Dendritic cell treated with granulocyte-macrophage colony-stimulating factor and Interleukin-4, amounts not matched to agents 40 ng/mL and 50 ng/mL, for 4 days (primary cell): ENCODE results near the gene TNIK.

Source experiments
- H3K27ac Mint-ChIP-seq: one replicate; pipeline ENCODE4 v1.8.0; 2022; ENCODE audit warnings: mild to moderate bottlenecking, mixed read lengths
- H3K27me3 Mint-ChIP-seq: one replicate; pipeline ENCODE4 v1.8.0; 2022; ENCODE audit warnings: mild to moderate bottlenecking, mixed read lengths
- H3K36me3 Mint-ChIP-seq: one replicate; pipeline ENCODE4 v1.8.0; 2022; ENCODE audit warnings: low read depth, mixed read lengths
- H3K4me1 Mint-ChIP-seq: one replicate; pipeline ENCODE4 v1.8.0; 2022; ENCODE audit warnings: low read depth, mixed read lengths
- H3K4me3 Mint-ChIP-seq: one replicate; pipeline ENCODE4 v1.8.0; 2022; ENCODE audit warnings: mild to moderate bottlenecking, moderate library complexity, mixed read lengths
- H3K9me3 Mint-ChIP-seq: one replicate; pipeline ENCODE4 v1.8.0; 2022; ENCODE audit warnings: mixed read lengths
- intact Hi-C: fragments of 100-400 bp; cut with micrococcal nuclease; formaldehyde crosslinking; loops from one replicate; pipeline ENCODE4 v1.15.0; 2022

The TNIK gene

DNA sequence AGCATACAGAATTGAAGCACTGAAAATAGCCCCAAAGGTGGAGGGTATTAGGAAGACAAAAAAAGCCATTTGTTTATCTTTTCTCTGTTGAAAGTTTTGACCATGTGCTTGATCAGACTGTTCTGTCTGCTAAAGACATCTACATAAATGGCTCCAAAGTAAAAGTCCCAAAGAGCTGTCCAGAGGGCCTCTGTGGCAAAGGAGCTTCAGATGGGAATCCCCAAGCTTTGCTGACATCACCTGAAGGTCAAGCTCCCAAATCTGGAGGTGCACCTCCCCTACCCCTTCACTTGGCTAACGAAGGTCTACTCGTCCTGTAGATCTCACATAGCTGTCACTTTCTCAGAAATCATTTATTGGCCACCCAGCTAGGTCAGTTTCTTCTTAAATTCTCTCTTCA, 239.1 kb downstream of the TNIK start:
- intact Hi-C loops = no loop called here
- H3K4me3 Mint-ChIP-seq = no peak overlapping the region
- H3K27ac Mint-ChIP-seq = no peak overlapping the region
- H3K9me3 Mint-ChIP-seq = peaks cover 7% of the 10 kb centered on the region
- H3K36me3 Mint-ChIP-seq = no peaks in the 10 kb centered on the region
- no peaks in the 10 kb centered on the region for H3K4me1 Mint-ChIP-seq
- no peaks in the 10 kb centered on the region for H3K27me3 Mint-ChIP-seq

DNA sequence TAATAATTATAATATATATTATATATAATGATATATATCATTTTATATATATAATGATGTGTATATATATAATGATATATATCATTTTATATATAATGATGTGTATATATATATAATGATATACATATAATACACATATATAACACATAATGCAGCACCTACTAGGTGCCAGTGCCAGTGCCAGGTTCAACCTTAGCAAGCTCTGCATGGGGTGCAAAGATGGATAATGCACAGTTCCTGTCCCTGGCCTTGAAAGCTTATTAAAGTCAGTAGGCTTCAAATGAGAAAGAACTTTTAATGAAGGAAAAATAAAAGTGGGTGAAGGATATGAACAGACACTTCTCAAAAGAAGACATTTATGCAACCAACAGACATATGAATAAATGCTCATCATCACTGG, 240.9 kb downstream of the TNIK start:
- Mint-ChIP-seq H3K27me3 (no peaks in the 10 kb centered on the region), H3K4me3 (no peak overlapping the region), H3K4me1 (no peaks in the 10 kb centered on the region), H3K9me3 (no peaks in the 10 kb centered on the region), H3K36me3 (no peaks in the 10 kb centered on the region), H3K27ac (no peak overlapping the region)
- intact Hi-C loops = no loop called here

DNA sequence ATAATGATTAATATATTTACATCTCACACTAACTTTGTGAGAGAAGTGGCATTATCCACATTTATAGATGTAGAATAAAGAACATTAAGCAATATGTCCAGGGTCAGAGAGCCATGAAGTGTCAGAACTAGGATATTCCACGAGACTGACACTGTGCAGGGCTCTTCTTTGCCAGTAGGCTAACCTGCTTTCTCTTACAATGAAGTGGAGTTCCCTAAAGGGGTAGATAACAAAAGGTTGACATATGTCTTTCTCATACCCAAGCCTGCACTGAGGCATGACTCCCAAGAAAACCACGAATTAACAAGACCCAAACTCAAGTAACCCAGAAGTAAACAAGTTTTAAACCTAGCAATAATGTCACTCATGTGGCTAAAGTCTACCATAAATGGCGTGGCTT, 242.1 kb downstream of the TNIK start:
- no peak overlapping the region for H3K27ac Mint-ChIP-seq
- intact Hi-C loops = no loop called here
- H3K9me3 Mint-ChIP-seq = no peaks in the 10 kb centered on the region
- H3K4me1 Mint-ChIP-seq = no peaks in the 10 kb centered on the region
- H3K4me3 Mint-ChIP-seq = no peak overlapping the region
- no peaks in the 10 kb centered on the region for H3K36me3 Mint-ChIP-seq
- no peaks in the 10 kb centered on the region for H3K27me3 Mint-ChIP-seq

DNA sequence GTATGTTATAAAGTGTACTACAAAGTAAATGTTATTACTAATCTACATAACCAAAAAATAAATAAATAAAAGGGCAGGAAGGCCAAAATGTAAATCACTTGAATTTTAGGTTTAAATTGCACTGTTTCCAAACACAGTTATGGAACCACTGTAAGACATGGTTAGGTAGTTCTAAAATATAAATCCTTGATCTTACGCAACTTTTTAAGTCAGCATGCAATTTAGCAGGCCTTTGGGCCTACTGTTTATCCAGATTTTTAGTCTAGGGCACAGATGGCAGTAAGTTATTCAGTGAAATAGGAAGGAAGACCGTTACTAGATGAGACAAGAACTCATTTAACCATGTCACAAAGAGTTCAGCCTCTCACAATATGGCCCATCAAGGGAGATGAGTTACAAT, 246.3 kb downstream of the TNIK start:
- no peaks in the 10 kb centered on the region for H3K9me3 Mint-ChIP-seq
- no peak overlapping the region for H3K4me3 Mint-ChIP-seq
- no peaks in the 10 kb centered on the region for H3K4me1 Mint-ChIP-seq
- intact Hi-C loops = no loop called here
- H3K27me3 Mint-ChIP-seq = no peaks in the 10 kb centered on the region
- no peaks in the 10 kb centered on the region for H3K36me3 Mint-ChIP-seq
- H3K27ac Mint-ChIP-seq = no peak overlapping the region

DNA sequence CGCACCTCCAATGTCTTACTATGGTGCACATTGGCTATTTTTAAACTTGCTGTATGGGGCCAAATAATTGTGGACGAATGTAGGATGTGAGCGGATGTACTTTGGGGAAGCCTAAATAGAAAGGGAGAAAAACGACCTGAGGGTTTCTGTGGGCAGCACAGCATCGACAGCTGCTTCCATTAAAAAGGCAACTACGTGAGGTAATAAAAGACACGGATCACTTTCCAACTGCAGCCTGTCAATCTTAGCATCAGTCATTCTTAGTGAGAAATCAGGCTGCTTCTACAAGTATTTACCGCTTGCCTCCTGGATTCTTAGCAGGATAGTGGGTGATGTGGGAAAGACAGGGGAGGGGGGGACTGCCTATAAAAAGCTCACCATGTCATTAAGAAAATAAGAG, 247.0 kb downstream of the TNIK start:
- no peaks in the 10 kb centered on the region for H3K27me3 Mint-ChIP-seq
- H3K4me3 Mint-ChIP-seq = no peak overlapping the region
- H3K4me1 Mint-ChIP-seq = no peaks in the 10 kb centered on the region
- H3K9me3 Mint-ChIP-seq = no peaks in the 10 kb centered on the region
- no peaks in the 10 kb centered on the region for H3K36me3 Mint-ChIP-seq
- intact Hi-C loops = no loop called here
- no peak overlapping the region for H3K27ac Mint-ChIP-seq

DNA sequence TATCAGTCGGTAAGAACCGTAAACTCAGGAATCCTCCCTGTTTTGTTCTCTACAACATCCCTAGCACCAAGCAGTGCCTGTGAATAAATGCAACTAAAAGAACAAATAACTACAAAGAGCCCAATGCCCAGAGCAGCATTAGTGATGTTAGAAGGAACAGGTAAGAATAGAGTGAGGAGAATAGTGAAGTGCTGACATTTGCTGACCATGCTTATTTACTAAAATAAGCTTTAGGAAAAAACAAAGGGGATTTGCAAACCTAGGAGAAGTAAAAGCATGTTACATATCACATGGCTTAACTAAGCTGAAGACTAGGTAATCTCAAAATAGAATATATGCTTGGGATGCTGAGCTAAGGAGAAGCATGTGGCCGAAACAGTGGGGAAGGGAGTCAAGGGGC, 247.6 kb downstream of the TNIK start:
- intact Hi-C loops = no loop called here
- no peaks in the 10 kb centered on the region for H3K36me3 Mint-ChIP-seq
- no peaks in the 10 kb centered on the region for H3K27me3 Mint-ChIP-seq
- no peaks in the 10 kb centered on the region for H3K9me3 Mint-ChIP-seq
- H3K4me3 Mint-ChIP-seq = no peak overlapping the region
- H3K27ac Mint-ChIP-seq = no peak overlapping the region
- H3K4me1 Mint-ChIP-seq = no peaks in the 10 kb centered on the region

DNA sequence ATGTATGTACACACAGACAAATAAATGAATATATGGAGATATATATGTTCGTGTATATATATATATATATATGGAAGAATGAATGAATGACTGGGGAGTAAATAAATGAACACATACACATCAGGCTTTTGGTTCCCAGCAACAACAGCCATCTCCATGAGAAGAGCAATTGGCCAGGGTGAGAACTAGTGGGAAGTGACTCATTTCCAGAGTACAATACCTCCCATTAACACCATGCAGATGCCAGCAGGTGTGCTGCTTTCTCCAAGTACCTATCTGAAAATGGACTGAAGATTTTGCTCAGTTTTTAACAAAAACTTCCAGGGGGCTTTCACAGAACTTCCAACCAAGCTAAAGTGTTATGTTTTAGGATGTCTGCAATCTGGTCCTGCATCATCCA, 253.9 kb downstream of the TNIK start:
- Mint-ChIP-seq H3K9me3 (no peaks in the 10 kb centered on the region), H3K4me1 (no peaks in the 10 kb centered on the region), H3K36me3 (no peaks in the 10 kb centered on the region), H3K4me3 (no peak overlapping the region), H3K27ac (no peak overlapping the region), H3K27me3 (no peaks in the 10 kb centered on the region)
- intact Hi-C loops = no loop called here

DNA sequence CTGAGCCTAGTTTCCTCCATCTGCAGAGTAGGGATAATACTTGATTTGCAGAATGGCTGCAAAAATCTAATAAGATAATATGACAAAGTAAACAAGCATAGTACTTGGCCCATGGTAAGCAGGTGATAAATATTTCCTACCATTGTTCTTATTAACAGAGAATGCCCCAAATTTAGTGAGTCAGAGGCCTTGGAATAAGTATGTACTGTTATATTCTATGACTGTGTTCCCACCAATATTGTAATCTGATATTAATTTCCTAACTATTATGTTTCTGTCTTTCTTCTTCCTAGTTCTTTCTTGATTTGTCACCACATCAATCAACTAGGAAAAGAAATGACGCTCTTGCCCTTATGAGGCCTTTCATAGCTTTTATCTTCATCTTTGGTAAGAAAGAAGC, 255.3 kb downstream of the TNIK start:
- Mint-ChIP-seq H3K9me3 (no peaks in the 10 kb centered on the region), H3K4me3 (no peak overlapping the region), H3K27me3 (no peaks in the 10 kb centered on the region), H3K27ac (no peak overlapping the region), H3K4me1 (peaks cover 3% of the 10 kb centered on the region), H3K36me3 (no peaks in the 10 kb centered on the region)
- intact Hi-C loops = no loop called here

DNA sequence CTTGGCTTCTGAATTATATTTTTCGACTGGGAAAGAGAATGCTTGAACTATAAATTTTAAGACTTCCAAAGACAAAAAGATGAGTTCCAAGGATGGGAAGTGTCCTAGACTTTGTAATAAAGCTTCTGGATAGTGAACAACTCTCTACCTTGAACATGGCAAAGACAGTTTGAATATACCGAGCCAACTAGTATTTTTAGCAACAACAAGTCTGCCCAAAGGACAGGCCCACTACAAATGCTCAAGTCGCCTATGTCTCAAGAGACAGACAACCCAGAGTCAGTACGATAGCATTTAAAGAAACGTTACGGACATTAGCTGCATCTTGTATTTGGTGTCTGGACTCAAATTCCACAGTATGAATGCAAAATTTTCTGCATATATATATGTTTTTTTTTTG, 258.4 kb downstream of the TNIK start:
- H3K4me3 Mint-ChIP-seq = no peak overlapping the region
- no peak overlapping the region for H3K27ac Mint-ChIP-seq
- no peaks in the 10 kb centered on the region for H3K9me3 Mint-ChIP-seq
- no peaks in the 10 kb centered on the region for H3K27me3 Mint-ChIP-seq
- H3K36me3 Mint-ChIP-seq = no peaks in the 10 kb centered on the region
- H3K4me1 Mint-ChIP-seq = peaks cover 14% of the 10 kb centered on the region
- intact Hi-C loops = no loop called here

DNA sequence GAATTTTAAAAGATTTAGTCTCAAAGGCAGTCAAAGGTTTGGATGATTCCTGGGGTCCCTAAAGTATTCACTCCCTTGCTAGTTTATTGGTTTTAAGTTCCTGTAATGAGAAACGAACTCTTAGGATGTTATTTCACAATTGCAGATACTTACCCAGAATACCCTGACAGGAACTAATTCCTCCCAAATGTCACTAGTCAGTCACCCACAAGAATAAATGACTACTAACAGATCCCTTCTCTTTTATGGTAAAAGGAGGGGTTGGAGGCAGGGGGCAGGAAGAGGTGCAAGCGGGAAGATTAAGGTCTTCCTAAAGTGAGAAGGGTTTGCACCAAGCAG, 259.5 kb downstream of the TNIK start:
- Mint-ChIP-seq H3K36me3 (no peaks in the 10 kb centered on the region), H3K4me3 (no peak overlapping the region), H3K27me3 (no peaks in the 10 kb centered on the region), H3K9me3 (no peaks in the 10 kb centered on the region), H3K27ac (no peak overlapping the region), H3K4me1 (peaks cover 14% of the 10 kb centered on the region)
- intact Hi-C loops = no loop called here

DNA sequence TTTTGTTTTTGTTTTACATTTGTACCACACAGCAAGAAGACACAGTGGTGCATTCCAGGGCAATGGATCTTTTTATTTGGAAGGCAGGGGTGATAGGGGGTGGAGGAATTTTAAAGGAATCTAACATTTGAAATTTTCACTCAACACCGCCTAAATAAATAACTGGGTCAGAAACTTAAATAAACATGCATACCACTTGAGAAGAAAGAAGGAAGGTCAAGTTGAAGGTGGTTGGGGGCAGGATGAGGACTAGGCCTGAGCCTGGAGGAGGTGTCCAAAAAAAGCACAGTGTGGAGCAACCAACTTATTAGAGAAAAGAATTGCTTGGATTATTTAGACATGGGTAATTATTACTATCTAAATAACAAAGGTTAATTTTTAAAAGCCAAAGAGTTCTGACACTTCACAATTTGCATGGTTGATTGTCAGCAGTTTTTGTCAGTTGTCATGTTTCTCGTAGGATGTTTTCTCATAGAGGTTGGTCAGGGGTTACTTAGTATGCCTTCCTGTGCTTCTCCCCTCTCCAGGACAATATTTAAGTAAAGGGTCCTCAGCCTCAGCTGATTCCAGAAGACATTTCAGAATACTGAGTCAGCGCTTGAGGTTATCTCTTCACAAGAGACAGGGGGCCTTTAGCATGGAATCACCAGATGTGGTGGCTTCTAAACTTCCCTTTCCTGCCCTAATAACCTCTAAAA, 260.0 kb downstream of the TNIK start:
- Mint-ChIP-seq H3K27ac (no peak overlapping the region), H3K9me3 (no peaks in the 10 kb centered on the region), H3K4me1 (peaks cover 14% of the 10 kb centered on the region), H3K4me3 (no peak overlapping the region), H3K36me3 (no peaks in the 10 kb centered on the region), H3K27me3 (no peaks in the 10 kb centered on the region)
- intact Hi-C loops = no loop called here

DNA sequence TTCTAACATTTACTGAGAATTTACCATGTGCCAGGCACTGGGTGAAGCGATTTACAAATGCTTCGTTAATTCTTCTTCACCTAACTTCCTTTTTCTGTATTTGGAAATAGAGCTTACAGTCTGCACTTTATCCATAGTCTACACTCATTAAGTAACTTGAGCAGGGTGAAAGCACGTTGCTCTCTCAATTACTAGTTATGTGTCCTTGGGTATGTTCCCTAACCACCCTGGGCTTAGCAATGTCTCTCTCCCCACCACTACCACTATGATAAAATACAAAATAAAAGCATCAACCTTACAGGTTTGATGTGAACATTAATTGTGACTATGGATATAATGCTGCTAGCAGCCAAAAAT, 260.8 kb downstream of the TNIK start:
- Mint-ChIP-seq H3K9me3 (no peaks in the 10 kb centered on the region), H3K27me3 (no peaks in the 10 kb centered on the region), H3K4me1 (peaks cover 14% of the 10 kb centered on the region), H3K4me3 (no peak overlapping the region), H3K27ac (no peak overlapping the region), H3K36me3 (no peaks in the 10 kb centered on the region)
- intact Hi-C loops = no loop called here

DNA sequence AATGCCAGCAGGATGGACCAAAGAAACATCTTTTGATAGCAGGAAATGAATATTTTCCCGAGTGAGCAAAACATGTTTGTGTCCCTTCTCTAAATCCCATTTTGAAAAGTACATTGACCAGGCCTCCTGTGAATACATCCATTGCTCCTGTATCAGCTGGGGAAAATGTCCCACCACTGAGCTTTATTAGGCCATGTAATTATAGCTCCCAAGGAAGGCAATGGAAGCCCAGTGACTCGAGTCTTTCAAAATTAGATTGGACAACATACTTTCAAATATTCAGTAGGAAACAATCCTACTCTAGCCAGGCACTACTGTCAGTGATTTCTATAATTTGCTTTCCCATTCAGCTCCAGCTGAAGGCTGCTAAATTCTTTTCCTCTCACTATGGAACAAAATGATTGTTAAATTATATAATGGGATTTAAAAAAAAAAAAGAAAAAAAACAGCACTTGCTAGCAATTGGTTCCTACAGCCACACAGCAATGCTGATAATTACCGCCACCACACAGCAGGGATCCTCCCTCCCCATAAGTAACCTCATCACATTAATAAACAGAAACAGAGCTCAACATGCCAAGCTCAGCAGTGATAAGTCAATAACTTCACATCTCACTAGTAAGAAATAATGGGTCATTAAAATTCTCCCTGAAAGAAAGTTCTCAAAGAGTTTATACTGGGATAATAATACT, 261.3 kb downstream of the TNIK start:
- intact Hi-C loops = no loop called here
- Mint-ChIP-seq H3K36me3 (no peaks in the 10 kb centered on the region), H3K27ac (no peak overlapping the region), H3K4me1 (peaks cover 14% of the 10 kb centered on the region), H3K9me3 (no peaks in the 10 kb centered on the region), H3K27me3 (no peaks in the 10 kb centered on the region), H3K4me3 (no peak overlapping the region)

DNA sequence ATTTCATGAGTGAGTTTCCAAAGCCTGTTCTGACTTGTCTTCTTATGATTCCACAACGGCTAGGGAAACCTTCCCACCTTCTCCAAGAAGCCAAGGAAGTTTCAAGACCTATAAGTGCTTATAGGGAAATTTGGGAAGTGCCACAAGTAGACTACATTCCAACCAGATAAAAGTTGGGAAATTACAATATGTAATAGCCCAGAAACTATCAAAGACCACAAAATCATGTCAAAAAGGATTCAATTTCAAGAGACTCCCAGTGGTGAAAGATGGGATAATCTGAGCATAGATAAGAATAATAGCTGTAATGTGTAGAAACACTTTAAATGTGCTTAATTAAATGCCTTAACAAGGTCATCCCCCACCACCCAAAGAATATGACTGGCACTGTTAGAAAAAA, 264.5 kb downstream of the TNIK start:
- H3K4me1 Mint-ChIP-seq = peaks cover 14% of the 10 kb centered on the region
- intact Hi-C loops = no loop called here
- no peaks in the 10 kb centered on the region for H3K27me3 Mint-ChIP-seq
- no peak overlapping the region for H3K27ac Mint-ChIP-seq
- no peak overlapping the region for H3K4me3 Mint-ChIP-seq
- H3K36me3 Mint-ChIP-seq = no peaks in the 10 kb centered on the region
- H3K9me3 Mint-ChIP-seq = no peaks in the 10 kb centered on the region

DNA sequence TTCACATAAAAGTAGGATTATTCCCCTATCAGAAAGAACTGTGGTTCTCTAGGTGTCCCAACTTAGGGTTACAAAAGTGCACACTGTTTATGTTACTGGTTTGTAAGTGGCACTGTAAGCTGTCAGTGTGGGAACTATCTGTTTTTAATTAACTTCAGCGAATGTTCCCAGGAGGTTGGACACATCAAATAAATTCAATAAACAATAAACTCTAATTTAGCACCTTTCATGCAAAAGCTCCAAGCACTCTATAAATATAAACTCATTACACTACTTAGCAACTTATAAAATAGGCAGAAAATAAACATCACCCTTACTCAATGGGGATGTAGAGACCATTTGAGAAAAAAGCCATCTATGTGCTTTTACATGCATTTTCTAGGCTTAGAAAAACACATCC, 265.2 kb downstream of the TNIK start:
- no peaks in the 10 kb centered on the region for H3K27me3 Mint-ChIP-seq
- no peaks in the 10 kb centered on the region for H3K36me3 Mint-ChIP-seq
- H3K27ac Mint-ChIP-seq = no peak overlapping the region
- intact Hi-C loops = no loop called here
- H3K4me3 Mint-ChIP-seq = no peak overlapping the region
- H3K9me3 Mint-ChIP-seq = no peaks in the 10 kb centered on the region
- peaks cover 11% of the 10 kb centered on the region for H3K4me1 Mint-ChIP-seq
